Measurements from ENCODE around the gene HYAL1. TPM values are rescaled to one million over a fixed set of nuclear protein-coding genes. Genes with fewer than 3 reads are reported as not detected.

HYAL1 gene
- total and polyA plus RNA-seq, 8 donors: 2.1 to 41.3 (median 2.9) TPM

- Histone ChIP-seq H3K9me3 (no peaks in the 10 kb centered on the region), H3K4me1 (peaks cover 36 to 89% of the 10 kb centered on the region in 2 donors), H3K27me3 (no peaks in the 10 kb centered on the region), H3K36me3 (peaks cover 0 to 12% of the 10 kb centered on the region in 2 donors), H3K27ac (peak overlapping the region; percentile 94 to 98), H3K4me3 (peak overlapping the region; percentile 51 to 81)
- peak; percentile 86 for ATAC-seq
- no peak for TF ChIP-seq CTCF (IDR thresholded peaks at IDR 0.05)
- peak; percentile 97 to 100 (median 100) for DNase-seq
- intact Hi-C loops (cut with DNase I): no loop called here
Measured at GRCh38 chr3:50337175-50337861, 33.9 kb upstream of the HYAL1 start.

- H3K4me1 ChIP-seq: peaks cover 35 to 92% of the 10 kb centered on the region in 2 donors
- intact Hi-C loops (cut with DNase I): no loop called here
- peak; percentile 21 for ATAC-seq
Measured at GRCh38 chr3:50336452-50337174, 33.2 kb upstream of the HYAL1 start.

GRCh38 chr3:50334339-50335075 is 31.1 kb upstream of the HYAL1 start:
- peak overlapping the region in 1 of 2 donors; percentile 81 for H3K4me3 ChIP-seq
- peaks cover 0 to 40% of the 10 kb centered on the region in 2 donors for H3K36me3 ChIP-seq
- no peaks in the 10 kb centered on the region for H3K9me3 ChIP-seq
- ATAC-seq (no peak), DNase-seq (no peak)
- intact Hi-C loops (cut with DNase I): no loop called here
- peaks cover 23 to 71% of the 10 kb centered on the region in 2 donors for H3K4me1 ChIP-seq
- H3K27ac ChIP-seq: peak overlapping the region; percentile 94 to 98
- H3K27me3 ChIP-seq: no peaks in the 10 kb centered on the region
- TF ChIP-seq CTCF (IDR thresholded peaks at IDR 0.05): no peak

More at GRCh38 chr3:50336452-50337174, 33.2 kb upstream of the HYAL1 start:
- peak overlapping the region; percentile 94 to 98 for H3K27ac ChIP-seq
- no peak for DNase-seq
- no peaks in the 10 kb centered on the region for H3K9me3 ChIP-seq
- TF ChIP-seq CTCF (IDR thresholded peaks at IDR 0.05): no peak
- H3K36me3 ChIP-seq: peaks cover 0 to 19% of the 10 kb centered on the region in 2 donors
- H3K4me3 ChIP-seq: peak overlapping the region; percentile 51 to 81
- no peaks in the 10 kb centered on the region for H3K27me3 ChIP-seq

- intact Hi-C loops (cut with DNase I): no loop called here
- ATAC-seq (no peak), DNase-seq (peak in 1 of 4 donors; percentile 40)
- H3K4me3 ChIP-seq: peak overlapping the region in 1 of 2 donors; percentile 81
- H3K27me3 ChIP-seq: no peaks in the 10 kb centered on the region
- H3K4me1 ChIP-seq: peaks cover 23 to 65% of the 10 kb centered on the region in 2 donors
- H3K9me3 ChIP-seq: no peaks in the 10 kb centered on the region
- peak overlapping the region; percentile 94 to 98 for H3K27ac ChIP-seq
- peaks cover 0 to 46% of the 10 kb centered on the region in 2 donors for H3K36me3 ChIP-seq
- TF ChIP-seq CTCF (IDR thresholded peaks at IDR 0.05): no peak
Measured at GRCh38 chr3:50333744-50334328, 30.5 kb upstream of the HYAL1 start.

All from left lung (tissue), 10 donors.